Naive B cell (primary cell): Measurements from ENCODE around the gene ZDHHC21. TPM values are rescaled to one million over a fixed set of nuclear protein-coding genes. Genes with fewer than 3 reads are reported as not detected.
A peak's percentile ranks its signal among the peaks of the same experiment; 100 is the strongest.

ENCODE experiments used
- ATAC-seq, 2 donors: fragments of 150-1000 bp; cut with Tn5 transposase; 2 replicates each; pipeline ENCODE4 v1.10.0; 2021; ENCODE audit warnings: low read depth in 2 of 2, mild to moderate bottlenecking in 2 of 2, moderate library complexity in 2 of 2
- DNase-seq: peaks from one replicate; pipeline ENCODE4 v3.0.0; 2022
- H3K27ac Mint-ChIP-seq, 6 donors: one replicate each; pipeline ENCODE4 v1.8.0; 2020 to 2022; ENCODE audit warnings: mild to moderate bottlenecking in 6 of 6, mixed read lengths in 6 of 6, moderate library complexity in 5 of 6, inconsistent platforms in 2 of 6
- H3K27me3 Mint-ChIP-seq, 3 donors: one replicate each; pipeline ENCODE4 v1.8.0; 2021 to 2022; ENCODE audit warnings: mixed read lengths in 3 of 3, mild to moderate bottlenecking in 1 of 3
- H3K36me3 Mint-ChIP-seq, 2 donors: one replicate each; pipeline ENCODE4 v1.8.0; 2020 to 2022; ENCODE audit warnings: mixed read lengths in 2 of 2, inconsistent platforms in 1 of 2, mild to moderate bottlenecking in 1 of 2
- H3K4me1 Mint-ChIP-seq, 3 donors: one replicate each; pipeline ENCODE4 v1.8.0; 2020 to 2022; ENCODE audit warnings: mixed read lengths in 3 of 3, inconsistent platforms in 1 of 3, mild to moderate bottlenecking in 1 of 3, moderate library complexity in 1 of 3
- H3K4me3 Mint-ChIP-seq, 8 donors: one replicate each; pipeline ENCODE4 v1.8.0; 2020 to 2022; ENCODE audit warnings: mild to moderate bottlenecking in 8 of 8, mixed read lengths in 8 of 8, moderate library complexity in 8 of 8, inconsistent platforms in 2 of 8
- H3K9me3 Mint-ChIP-seq, 7 donors: one replicate each; pipeline ENCODE4 v1.8.0; 2020 to 2022; ENCODE audit warnings: mixed read lengths in 7 of 7, mild to moderate bottlenecking in 5 of 7, inconsistent platforms in 2 of 7, moderate library complexity in 1 of 7
- polyA plus RNA-seq, 6 donors: library from polyadenylated mRNA; unstranded; fragments of 300-500 nt; fragmentation: Illumina TruSeq; gene quantifications; one replicate each; pipeline ENCODE4 v1.2.3, GENCODE V29; 2021; ENCODE audit warnings: low read depth in 6 of 6

Gene ZDHHC21
- polyA plus RNA-seq, 6 donors from 2014 or later = 1.7 to 3.8 (median 3.2) TPM

DNA sequence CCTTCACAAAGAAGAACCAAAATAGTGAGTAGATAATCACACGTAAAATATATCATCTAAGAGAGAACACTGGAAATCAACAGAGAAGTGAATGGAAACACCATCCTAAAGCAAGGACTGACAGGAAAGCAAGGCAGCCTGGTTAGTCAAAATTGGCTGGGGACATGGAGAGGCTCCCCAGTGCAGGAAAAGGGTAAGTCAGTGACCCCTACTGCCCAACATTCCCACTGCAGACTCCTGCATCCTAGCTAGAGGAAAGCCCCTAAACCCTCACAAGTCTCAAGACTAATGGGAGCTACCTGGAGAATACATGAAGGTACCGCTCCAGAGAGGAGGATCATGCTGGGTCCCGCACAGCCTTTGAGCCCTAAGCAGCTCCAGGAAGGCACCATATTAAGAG lies 60.1 kb downstream of the ZDHHC21 start:
- H3K9me3 Mint-ChIP-seq = no peaks in the 10 kb centered on the region
- no peak for DNase-seq
- peaks cover 0 to 5% (median 5%) of the 10 kb centered on the region in 3 donors for H3K4me1 Mint-ChIP-seq
- peaks cover 27 to 34% of the 10 kb centered on the region in 2 donors for H3K36me3 Mint-ChIP-seq
- no peaks in the 10 kb centered on the region for H3K27me3 Mint-ChIP-seq
- H3K4me3 Mint-ChIP-seq = no peak overlapping the region
- no peak overlapping the region for H3K27ac Mint-ChIP-seq
- no peak for ATAC-seq

DNA sequence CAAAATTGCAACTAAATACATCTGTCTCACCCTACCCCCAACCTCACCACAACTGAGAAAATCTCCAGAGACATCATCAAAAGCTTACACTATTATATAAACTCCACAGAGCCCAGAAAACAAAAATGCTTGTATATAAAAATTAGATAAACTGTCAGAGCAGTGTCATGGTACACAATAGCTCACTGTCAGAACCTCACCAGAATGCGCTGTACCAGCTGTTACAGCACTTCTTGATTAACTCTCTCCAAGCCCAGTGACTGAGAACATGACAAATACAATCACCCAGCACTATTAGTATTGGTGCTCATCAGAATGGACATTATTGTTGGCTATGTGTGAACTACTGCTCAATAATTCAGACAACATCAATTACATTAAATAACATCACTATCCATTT lies 65.7 kb downstream of the ZDHHC21 start:
- no peak for DNase-seq
- peak overlapping the region in 3 of 6 donors; percentile 13 to 49 (median 16) for H3K27ac Mint-ChIP-seq
- H3K4me3 Mint-ChIP-seq = no peak overlapping the region
- H3K27me3 Mint-ChIP-seq = no peaks in the 10 kb centered on the region
- no peaks in the 10 kb centered on the region for H3K9me3 Mint-ChIP-seq
- H3K36me3 Mint-ChIP-seq = peaks cover 18 to 21% of the 10 kb centered on the region in 2 donors
- no peak for ATAC-seq
- peaks cover 0 to 7% (median 4%) of the 10 kb centered on the region in 3 donors for H3K4me1 Mint-ChIP-seq

DNA sequence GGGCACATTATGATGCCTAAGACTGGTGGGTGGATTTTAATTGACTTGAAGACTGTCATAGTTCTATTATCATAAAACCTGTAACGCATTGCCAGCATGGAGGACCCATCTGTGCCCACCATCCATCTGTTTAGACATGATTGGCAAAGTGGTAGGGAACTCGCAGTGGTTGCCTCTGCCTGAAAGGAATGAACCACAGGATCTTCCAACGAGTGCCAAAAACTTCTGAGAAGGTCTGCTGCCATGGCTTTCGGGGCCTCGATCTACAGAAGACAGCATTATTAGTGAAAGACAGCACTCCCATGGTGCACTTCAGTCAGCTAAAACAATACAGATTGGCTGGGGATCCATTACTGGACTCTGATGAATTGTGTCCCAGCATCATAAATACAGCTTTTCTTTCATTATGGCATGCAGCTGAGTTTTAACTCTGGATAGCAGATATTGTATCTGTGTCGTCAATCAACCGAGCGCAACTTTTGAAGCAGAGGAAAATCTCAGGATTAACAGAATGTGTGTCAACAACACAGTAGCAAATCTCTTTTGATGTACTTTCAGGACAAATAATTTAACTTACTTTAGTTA lies 74.3 kb downstream of the ZDHHC21 start:
- H3K27me3 Mint-ChIP-seq = no peaks in the 10 kb centered on the region
- DNase-seq (no peak), ATAC-seq (no peak)
- no peaks in the 10 kb centered on the region for H3K9me3 Mint-ChIP-seq
- H3K4me1 Mint-ChIP-seq = no peaks in the 10 kb centered on the region
- H3K4me3 Mint-ChIP-seq = no peak overlapping the region
- peaks cover 0 to 3% of the 10 kb centered on the region in 2 donors for H3K36me3 Mint-ChIP-seq
- peak overlapping the region in 2 of 6 donors; percentile 24 to 38 for H3K27ac Mint-ChIP-seq

DNA sequence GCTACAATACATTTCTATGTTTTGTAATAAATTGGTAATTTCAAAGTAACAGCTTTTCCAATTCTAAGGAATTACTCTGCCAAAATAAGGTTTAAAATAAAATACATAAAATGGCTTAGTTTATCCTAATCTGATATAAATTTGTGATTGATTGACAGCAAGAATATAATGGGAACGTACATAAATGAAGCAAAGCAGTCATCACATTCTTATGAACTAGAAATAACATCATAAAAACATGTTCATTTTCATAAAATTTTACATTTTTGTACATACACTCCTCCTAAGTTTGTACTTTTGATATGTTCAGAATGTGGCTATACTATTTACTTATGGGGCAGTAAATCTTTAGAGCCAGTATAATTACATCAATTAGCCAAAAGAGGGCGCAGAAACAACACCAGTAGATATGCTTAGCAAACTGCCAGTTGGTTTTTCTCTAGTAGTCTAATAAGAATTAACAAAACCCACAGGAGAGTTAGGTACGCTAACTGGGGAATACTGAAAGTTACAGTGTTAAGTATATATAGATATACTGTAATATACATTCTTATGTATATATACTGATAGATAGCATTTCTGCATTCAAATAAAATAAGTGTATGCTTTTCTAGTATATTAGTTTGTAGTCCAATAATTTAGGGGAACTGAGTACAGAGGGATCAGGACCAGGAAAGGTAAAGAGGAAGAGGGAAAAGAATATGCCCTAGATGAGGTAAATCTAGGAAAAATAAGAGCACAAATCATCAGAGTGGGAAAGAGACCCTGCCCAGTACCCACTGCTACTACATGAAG lies 76.8 kb downstream of the ZDHHC21 start:
- H3K4me3 Mint-ChIP-seq = no peak overlapping the region
- peak in 1 of 2 donors; percentile 59 for ATAC-seq

DNA sequence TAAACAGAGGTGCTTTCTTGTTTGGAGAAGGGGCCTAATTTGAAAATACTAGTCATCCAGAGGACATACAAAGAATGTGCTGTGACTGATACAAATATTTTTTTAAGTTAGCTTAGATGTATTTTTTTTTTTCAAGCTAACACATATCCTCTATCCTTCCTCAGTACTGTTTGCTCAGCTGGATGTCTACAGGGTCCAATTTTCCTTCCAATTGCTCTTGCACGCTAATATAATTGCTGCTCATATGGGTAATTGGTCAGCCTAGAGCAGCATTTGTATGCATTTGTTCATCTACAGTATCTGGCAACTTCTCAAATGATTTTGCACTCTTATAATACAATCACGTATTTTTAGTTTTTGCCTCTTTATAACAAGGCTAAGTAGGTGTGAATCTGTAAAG lies 84.7 kb downstream of the ZDHHC21 start:
- Mint-ChIP-seq H3K27ac (no peak overlapping the region), H3K9me3 (no peaks in the 10 kb centered on the region), H3K4me3 (no peak overlapping the region), H3K36me3 (peaks cover 0 to 6% of the 10 kb centered on the region in 2 donors), H3K4me1 (no peaks in the 10 kb centered on the region), H3K27me3 (no peaks in the 10 kb centered on the region)
- no peak for DNase-seq
- no peak for ATAC-seq

More for the DNA sequence above, 76.8 kb downstream of the ZDHHC21 start:
- no peaks in the 10 kb centered on the region for H3K36me3 Mint-ChIP-seq
- no peaks in the 10 kb centered on the region for H3K27me3 Mint-ChIP-seq
- no peaks in the 10 kb centered on the region for H3K4me1 Mint-ChIP-seq
- H3K9me3 Mint-ChIP-seq = no peaks in the 10 kb centered on the region
- H3K27ac Mint-ChIP-seq = peak overlapping the region in 1 of 6 donors; percentile 80
- peak; percentile 32 for DNase-seq

DNA sequence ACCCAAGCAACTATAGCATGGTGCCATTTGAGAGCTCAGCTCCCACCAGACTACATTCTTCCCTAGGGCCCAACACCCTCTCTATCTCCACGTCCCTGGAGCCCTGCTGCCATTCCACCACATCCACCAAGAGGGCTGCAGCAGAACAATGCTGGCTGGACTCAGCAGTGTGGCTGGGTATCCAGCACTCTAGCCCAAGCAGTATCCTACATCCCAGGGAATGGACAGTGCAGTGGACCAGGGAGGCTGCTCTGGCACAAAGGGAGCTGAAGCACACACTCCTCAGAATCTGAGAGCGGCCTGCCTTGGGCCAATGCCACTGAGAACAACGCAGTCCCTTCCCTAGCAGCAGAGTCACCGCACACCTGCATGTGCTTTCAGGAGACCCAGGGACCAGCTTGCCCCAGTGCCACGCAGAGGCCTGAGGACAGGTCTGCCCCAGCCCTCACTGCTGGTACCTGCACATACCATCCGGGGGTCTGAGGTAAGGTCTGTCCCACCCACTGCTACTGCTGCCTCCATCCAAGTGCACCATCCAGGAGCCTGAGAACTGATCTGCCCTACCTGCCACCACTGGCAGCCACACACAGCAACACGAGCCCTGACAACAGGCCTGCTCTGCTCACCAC lies 95.9 kb downstream of the ZDHHC21 start:
- ATAC-seq (no peak), DNase-seq (no peak)
- H3K4me3 Mint-ChIP-seq = no peak overlapping the region
- H3K4me1 Mint-ChIP-seq = peaks cover 0 to 8% (median 0%) of the 10 kb centered on the region in 3 donors
- H3K36me3 Mint-ChIP-seq = peaks cover 18 to 22% of the 10 kb centered on the region in 2 donors
- H3K9me3 Mint-ChIP-seq = peaks cover 3 to 39% (median 28%) of the 10 kb centered on the region in 7 donors
- H3K27ac Mint-ChIP-seq = no peak overlapping the region
- H3K27me3 Mint-ChIP-seq = no peaks in the 10 kb centered on the region

DNA sequence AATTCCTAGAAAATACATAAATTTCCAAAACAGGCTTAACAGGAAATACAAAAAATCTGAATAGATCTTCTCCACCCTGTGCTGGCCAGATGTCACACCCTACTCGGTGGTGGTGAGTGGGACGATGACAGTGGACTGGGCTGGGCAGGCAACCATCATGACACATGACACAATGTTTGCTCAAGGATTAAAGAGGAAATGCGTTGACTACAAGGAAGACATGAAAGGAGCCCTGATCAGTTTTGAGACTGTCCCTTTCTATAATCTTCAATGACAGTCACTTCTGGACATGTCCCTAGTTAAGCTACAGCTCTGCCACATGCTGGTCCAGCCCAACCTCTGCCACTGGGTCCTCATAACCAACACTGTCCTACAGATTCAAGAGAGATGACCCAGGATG lies 99.8 kb downstream of the ZDHHC21 start:
- ATAC-seq (no peak), DNase-seq (no peak)
- Mint-ChIP-seq H3K27me3 (no peaks in the 10 kb centered on the region), H3K36me3 (peaks cover 15 to 28% of the 10 kb centered on the region in 2 donors), H3K4me3 (no peak overlapping the region), H3K4me1 (peaks cover 0 to 8% (median 0%) of the 10 kb centered on the region in 3 donors), H3K9me3 (peaks cover 3 to 17% (median 9%) of the 10 kb centered on the region in 7 donors), H3K27ac (no peak overlapping the region)

DNA sequence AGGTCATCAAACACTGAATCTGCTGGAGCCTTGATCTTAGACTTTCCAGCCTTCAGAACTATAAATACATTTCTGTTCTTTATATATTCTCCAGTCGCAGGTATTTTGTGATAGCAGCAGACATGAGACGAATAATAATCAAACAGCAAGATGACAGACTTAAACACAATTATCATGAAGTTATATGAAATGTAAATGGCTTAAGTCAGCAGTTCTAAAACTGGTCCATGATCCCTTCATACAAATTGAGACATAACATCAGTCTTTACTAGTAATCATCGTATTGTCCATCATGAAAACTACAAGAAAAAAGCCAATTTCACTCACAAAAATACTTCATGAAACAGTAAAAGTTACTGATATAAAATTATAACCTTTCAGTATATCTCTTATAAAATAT lies 101.8 kb downstream of the ZDHHC21 start:
- no peaks in the 10 kb centered on the region for H3K4me1 Mint-ChIP-seq
- DNase-seq (no peak), ATAC-seq (no peak)
- peaks cover 14 to 23% of the 10 kb centered on the region in 2 donors for H3K36me3 Mint-ChIP-seq
- H3K4me3 Mint-ChIP-seq = no peak overlapping the region
- H3K9me3 Mint-ChIP-seq = peaks cover 2 to 13% (median 8%) of the 10 kb centered on the region in 7 donors
- H3K27me3 Mint-ChIP-seq = no peaks in the 10 kb centered on the region
- no peak overlapping the region for H3K27ac Mint-ChIP-seq

DNA sequence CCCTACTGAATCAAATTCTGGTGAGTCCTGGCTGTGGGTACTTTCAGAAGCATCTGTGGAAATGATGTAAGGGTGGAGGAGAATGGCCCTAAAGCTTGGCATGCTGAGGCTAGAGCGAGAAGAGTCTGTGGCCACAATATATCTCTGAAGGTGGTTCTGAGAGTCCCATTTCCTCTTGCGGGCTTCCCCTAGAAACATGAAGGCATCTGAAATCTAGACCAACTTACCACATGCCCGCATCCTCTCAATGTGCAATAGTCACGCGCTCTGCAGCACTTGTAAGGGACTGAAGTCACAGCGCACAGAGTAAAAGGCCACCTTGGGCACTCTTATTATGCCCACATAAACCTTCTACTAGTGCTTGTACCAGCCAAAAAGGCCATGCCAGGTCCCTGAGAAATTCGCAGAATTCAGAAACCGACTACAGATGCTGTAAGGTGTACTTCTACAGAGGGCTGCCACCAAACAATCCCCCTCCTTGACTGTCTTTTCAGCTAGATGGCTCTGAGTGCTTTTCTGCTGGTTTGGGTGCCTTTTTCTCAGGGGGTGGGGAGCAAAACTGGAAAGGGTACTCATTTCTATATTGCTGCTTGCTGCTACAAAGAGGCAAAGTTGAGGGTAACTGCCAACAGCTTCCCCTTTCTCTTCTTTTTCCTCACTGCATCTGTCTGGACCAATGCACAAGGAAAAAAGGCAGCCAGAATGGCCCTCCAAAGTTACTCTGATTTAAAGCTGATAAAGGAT lies 107.3 kb downstream of the ZDHHC21 start:
- Mint-ChIP-seq H3K9me3 (peaks cover 0 to 11% (median 8%) of the 10 kb centered on the region in 7 donors), H3K36me3 (peaks cover 0 to 8% of the 10 kb centered on the region in 2 donors), H3K4me3 (no peak overlapping the region), H3K27ac (peak overlapping the region in 1 of 6 donors; percentile 51), H3K27me3 (no peaks in the 10 kb centered on the region), H3K4me1 (peaks cover 0 to 6% (median 0%) of the 10 kb centered on the region in 3 donors)
- ATAC-seq = peak; percentile 55 to 69
- DNase-seq = no peak

DNA sequence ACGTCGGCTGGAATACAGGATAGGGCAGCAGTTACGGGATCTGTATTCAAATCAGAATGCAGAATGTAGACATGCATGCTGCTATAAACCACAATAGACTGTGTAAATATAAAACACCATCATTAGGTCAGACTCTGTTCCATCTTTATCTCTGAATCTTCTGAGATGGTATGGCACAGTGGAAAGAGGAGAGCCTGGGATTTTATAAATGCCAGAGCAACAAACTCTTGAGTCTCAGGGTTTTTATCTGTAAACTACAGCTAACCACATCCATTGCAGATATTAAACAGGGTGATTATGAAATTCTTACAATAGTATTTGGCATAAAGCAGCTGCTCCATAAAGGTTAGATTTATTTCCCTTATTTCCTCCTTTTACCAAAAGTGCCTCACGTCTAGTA lies 108.7 kb downstream of the ZDHHC21 start:
- ATAC-seq = no peak
- peaks cover 0 to 6% (median 0%) of the 10 kb centered on the region in 3 donors for H3K4me1 Mint-ChIP-seq
- no peak overlapping the region for H3K4me3 Mint-ChIP-seq
- no peak for DNase-seq
- H3K36me3 Mint-ChIP-seq = peaks cover 8 to 11% of the 10 kb centered on the region in 2 donors
- no peak overlapping the region for H3K27ac Mint-ChIP-seq
- no peaks in the 10 kb centered on the region for H3K27me3 Mint-ChIP-seq
- peaks cover 0 to 23% (median 13%) of the 10 kb centered on the region in 7 donors for H3K9me3 Mint-ChIP-seq

DNA sequence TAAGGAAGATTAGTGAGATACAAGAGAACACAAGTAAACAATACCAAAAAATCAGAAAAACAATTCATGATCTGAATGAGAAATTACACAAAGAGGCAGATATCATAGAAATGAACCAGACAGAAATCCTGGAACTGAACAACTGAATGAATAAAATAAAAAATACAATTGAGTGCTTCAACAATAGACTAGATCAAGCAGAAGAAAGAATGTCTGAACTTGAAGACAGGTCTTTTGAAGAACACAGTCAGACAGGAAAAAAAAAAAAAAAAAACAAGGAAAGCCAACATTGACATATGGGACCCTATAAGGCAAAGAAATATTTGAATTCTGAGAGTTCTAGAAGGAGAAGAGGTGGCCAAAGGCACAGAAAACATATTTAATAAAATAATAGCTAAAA lies 115.2 kb downstream of the ZDHHC21 start:
- no peak for ATAC-seq
- peaks cover 19 to 26% of the 10 kb centered on the region in 2 donors for H3K36me3 Mint-ChIP-seq
- H3K9me3 Mint-ChIP-seq = peaks cover 14 to 44% (median 27%) of the 10 kb centered on the region in 7 donors
- H3K27ac Mint-ChIP-seq = no peak overlapping the region
- no peaks in the 10 kb centered on the region for H3K27me3 Mint-ChIP-seq
- no peak for DNase-seq
- H3K4me1 Mint-ChIP-seq = no peaks in the 10 kb centered on the region
- H3K4me3 Mint-ChIP-seq = no peak overlapping the region

DNA sequence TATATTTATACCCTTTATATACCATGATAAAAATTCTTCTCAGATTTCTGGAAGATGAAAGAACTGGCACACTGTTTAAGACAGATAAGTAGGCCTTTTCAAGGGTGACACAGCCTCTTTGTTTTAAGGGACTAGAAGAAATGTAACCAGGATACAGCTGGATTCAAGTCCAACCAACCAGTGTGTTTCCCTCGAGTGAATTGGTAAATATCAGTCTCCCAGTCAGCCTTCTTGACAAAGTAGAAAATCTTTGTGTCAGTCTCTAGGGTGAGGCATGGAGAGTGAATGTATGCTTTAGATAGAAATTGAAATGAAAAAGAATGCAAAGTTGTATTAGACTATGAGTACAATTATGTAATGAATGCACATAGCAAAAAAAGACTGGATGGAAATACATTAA lies 119.1 kb downstream of the ZDHHC21 start:
- Mint-ChIP-seq H3K36me3 (peaks cover 15 to 27% of the 10 kb centered on the region in 2 donors), H3K27me3 (no peaks in the 10 kb centered on the region), H3K4me3 (no peak overlapping the region), H3K9me3 (peaks cover 12 to 40% (median 29%) of the 10 kb centered on the region in 7 donors), H3K27ac (no peak overlapping the region), H3K4me1 (no peaks in the 10 kb centered on the region)
- ATAC-seq (no peak), DNase-seq (no peak)

DNA sequence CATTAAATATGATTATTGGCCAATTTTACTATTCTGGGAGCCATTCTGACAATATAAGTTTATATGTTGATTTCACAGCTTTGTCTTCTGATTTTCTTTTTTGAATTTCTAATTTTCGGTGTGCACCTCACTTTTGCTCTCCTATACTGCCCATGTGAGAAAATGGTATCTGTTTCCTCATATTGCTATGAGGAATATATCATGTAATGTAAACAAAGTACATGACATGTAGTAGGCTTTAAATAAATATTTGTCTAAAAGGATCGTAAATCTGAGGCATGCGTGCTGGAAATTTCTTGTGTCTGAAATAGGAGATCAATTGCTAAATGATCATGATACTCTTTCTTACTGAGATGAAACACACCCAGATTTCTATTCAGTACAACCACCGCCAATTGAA lies 119.9 kb downstream of the ZDHHC21 start:
- Mint-ChIP-seq H3K9me3 (peaks cover 7 to 34% (median 24%) of the 10 kb centered on the region in 7 donors), H3K27me3 (no peaks in the 10 kb centered on the region), H3K36me3 (peaks cover 11 to 22% of the 10 kb centered on the region in 2 donors), H3K4me1 (no peaks in the 10 kb centered on the region), H3K27ac (no peak overlapping the region), H3K4me3 (no peak overlapping the region)
- ATAC-seq (no peak), DNase-seq (no peak)
